ENCODE data around the gene LIF.

The LIF gene

DNA sequence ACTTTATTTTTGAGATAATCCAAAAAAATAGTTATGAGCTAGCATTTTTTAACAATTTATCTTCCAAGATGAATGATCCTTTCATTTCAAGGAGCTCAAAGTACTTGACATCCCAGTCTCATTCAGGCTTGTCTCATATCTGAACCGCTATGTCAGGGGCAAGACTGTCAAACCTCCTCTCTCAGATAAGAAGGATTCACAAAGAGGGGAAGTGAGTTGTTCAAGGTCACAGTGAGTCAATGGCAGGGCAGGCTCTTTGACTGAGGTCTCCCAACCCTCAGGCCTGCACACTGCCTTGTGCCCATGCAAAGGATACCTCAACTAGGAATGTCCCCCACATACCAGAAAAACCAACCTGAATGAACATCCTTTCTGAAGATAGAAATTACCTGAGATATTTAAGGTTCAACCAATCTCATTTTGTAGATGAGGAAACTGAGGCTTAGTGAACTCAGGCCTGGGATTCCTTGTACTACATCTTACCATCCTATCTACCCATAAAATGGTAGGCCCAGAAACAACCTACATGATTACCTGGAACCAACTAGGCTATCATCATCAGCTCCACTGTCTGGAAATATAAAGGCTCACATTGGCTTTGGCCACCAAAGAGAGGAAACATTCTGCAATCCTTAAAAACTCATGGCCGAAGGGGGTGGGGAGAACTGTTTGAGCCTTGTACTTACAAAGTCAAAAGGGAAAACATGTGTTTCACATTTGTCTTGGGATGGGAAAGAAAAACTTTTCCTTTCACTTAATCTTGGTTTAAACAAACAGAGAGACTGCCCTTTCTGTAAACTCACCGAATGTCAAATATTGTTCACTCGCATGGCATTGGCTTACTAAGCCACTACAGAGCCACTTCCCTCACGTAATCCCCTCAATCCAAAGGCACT is 51.1 kb downstream of the LIF start:
- H3K27ac ChIP-seq, result no peak overlapping the region
- no peak for TF ChIP-seq ZFX (IDR thresholded peaks at IDR 0.05; ENCODE audit: borderline replicate concordance)
- TF ChIP-seq, protein P1, sequence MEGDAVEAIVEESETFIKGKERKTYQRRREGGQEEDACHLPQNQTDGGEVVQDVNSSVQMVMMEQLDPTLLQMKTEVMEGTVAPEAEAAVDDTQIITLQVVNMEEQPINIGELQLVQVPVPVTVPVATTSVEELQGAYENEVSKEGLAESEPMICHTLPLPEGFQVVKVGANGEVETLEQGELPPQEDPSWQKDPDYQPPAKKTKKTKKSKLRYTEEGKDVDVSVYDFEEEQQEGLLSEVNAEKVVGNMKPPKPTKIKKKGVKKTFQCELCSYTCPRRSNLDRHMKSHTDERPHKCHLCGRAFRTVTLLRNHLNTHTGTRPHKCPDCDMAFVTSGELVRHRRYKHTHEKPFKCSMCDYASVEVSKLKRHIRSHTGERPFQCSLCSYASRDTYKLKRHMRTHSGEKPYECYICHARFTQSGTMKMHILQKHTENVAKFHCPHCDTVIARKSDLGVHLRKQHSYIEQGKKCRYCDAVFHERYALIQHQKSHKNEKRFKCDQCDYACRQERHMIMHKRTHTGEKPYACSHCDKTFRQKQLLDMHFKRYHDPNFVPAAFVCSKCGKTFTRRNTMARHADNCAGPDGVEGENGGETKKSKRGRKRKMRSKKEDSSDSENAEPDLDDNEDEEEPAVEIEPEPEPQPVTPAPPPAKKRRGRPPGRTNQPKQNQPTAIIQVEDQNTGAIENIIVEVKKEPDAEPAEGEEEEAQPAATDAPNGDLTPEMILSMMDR (IDR thresholded peaks at IDR 0.05), result no peak

DNA sequence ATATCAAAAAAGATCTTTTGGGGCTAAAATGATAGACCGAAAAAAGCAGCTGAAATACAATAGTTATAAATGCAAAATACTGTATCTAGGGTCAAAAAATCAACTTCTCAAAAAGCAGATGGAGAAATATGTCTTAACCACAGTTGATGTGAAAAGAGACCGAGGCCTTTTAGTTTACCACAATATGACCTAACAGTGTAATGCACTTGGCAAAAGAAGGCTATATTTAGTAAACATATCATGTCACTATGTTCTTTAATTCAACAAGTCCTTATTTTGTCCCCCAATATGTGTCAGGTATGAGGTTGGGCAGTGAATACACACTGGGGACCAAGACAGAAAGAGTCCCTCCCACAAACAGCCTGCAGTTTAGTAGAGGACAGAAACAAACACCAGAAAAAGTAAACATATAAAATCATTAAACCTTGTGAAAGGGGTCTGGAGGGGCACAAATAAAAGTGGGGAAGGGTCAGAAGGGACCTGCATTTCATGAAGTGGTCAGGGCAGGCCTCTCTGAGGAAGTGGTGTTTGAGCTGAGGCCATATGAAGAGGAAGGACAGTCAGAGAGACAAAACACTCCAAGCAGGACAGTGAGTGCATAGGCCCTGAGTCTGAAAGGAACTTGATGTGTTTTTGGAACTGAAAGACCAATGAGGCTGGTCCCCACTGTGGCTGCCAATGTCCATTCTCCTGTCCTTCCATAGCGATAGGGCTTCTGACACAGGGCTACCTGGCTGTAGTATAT is 53.4 kb downstream of the LIF start:
- no peak overlapping the region for H3K27ac ChIP-seq

DNA sequence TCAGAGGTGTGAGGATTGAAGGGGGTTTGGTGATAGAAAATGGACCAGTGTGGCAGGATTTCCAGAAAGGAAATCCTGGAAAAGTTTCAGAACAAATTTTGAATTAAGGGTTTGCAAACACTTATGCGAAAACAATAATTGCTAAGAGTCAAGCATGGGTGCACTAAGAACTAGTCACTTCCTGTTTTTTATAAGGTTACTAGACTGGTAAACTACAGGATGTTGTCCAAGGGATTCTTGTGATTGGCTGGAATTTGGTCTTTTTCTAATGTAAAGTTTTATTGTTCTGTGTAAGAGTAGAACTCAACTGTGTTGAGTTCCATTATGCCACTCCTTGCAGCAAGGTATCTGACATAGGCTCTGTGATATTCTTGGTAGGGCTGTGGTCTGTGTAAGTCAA is 54.1 kb downstream of the LIF start:
- H3K27ac ChIP-seq, result no peak overlapping the region
- TF ChIP-seq, protein P1 (IDR thresholded peaks at IDR 0.05), result no peak
- no peak for TF ChIP-seq ZFX (IDR thresholded peaks at IDR 0.05; ENCODE audit: borderline replicate concordance)

More for the DNA sequence above, 53.4 kb downstream of the LIF start:
- TF ChIP-seq, protein P1 (IDR thresholded peaks at IDR 0.05), result no peak
- TF ChIP-seq ZFX (IDR thresholded peaks at IDR 0.05; ENCODE audit: borderline replicate concordance), result no peak

- no peak for TF ChIP-seq ZFX (IDR thresholded peaks at IDR 0.05; ENCODE audit: borderline replicate concordance)
- TF ChIP-seq, protein P1 (IDR thresholded peaks at IDR 0.05), result no peak
- no peak overlapping the region for H3K27ac ChIP-seq
Measured at GRCh38 chr22:30191040-30191701, 55.4 kb downstream of the LIF start.

DNA sequence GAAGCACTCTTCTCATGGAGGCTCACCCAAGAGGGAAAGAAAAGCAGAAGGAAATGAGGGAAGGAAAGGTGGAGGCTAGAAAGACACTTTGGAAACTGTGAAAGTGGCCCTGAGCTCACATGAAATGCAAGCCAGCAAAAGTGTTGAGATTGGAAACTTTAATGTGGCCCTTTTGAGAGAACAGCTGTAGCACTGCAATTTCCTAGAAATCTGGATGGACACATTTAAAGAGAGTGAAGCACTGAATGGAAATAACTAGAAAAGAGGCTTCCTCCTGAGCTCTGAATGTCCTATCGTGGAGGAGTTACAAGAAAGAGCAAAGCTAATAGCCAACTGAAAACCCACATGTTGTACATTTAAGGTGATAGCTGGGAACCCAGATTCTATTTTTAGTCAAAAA is 56.0 kb downstream of the LIF start:
- no peak overlapping the region for H3K27ac ChIP-seq
- TF ChIP-seq, protein P1 (IDR thresholded peaks at IDR 0.05), result no peak
- TF ChIP-seq ZFX (IDR thresholded peaks at IDR 0.05; ENCODE audit: borderline replicate concordance), result no peak

All from 22Rv1 (cell line).